ENCODE measurements around the gene NTNG1. TPM values are rescaled to one million over a fixed set of nuclear protein-coding genes. Genes with fewer than 3 reads are reported as not detected.

Gene NTNG1
- total and polyA plus RNA-seq, 2 of the 8 experiments (the other 6 are each of a cell fraction or from before 2014, with no cell fraction given) = 1.2 to 4.1 TPM

DNA sequence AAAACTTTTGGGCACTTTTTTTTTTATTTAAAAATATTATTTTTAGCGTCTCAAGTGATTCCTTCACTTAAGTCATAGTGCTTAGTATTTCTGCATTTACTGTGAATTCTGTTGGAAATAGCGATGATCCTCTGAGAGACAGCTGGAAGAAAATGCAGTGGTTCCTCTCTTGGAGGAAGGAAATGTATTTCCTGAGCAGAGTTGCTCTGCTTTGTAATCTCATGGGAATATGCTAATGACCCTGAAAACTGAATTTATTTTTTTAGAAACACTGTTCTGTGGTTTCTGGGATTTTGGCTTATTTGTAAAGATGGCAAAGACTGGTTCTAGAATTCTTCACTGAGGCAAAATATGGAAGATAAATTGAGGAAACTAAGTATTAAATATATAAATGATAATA lies 88.9 kb downstream of the NTNG1 start:
- WGBS, 2 experiments (ENCODE audit: extremely low coverage in 1 of 2, insufficient coverage in 1 of 2, insufficient read length in 1 of 2, insufficient replicate concordance in 2 of 2, low coverage in 1 of 2, low lambda C conversion rate in 2 of 2, missing lambda C conversion rate in 1 of 2) = 92% methylated on average over 2 of the region's 2 CpGs; no CpG with 5 or more reads in 1 of the 2 experiments
- Histone ChIP-seq H2BK5ac (ENCODE audit: low read depth, low read length) (no peak overlapping the region), H3K27ac (ENCODE audit: low read depth, low read length) (no peak overlapping the region), H2BK20ac (ENCODE audit: low read length) (no peak overlapping the region), H2BK120ac (replicated peaks; ENCODE audit: low read depth, low read length) (no peak overlapping the region), H3K18ac (ENCODE audit: extremely low read depth, low read length) (no peak overlapping the region), H4K8ac (ENCODE audit: extremely low read depth, insufficient read depth, low read length) (no peak overlapping the region), H3K4me3 (ENCODE audit: extremely low read depth in 1 of 4, insufficient read depth in 2 of 4, low read depth in 3 of 4, low read length in 4 of 4) (no peak overlapping the region), H3K4me1 (replicated peaks in 1 of 4; ENCODE audit: control insufficient read depth in 3 of 4, insufficient read depth in 4 of 4, low read length in 3 of 4) (peaks cover 3 to 10% (median 9%) of the 10 kb centered on the region in 4 experiments; a peak in 6 of 7 replicates), H3K56ac (replicated peaks; ENCODE audit: insufficient read length, low read depth, low read length) (no peak overlapping the region), H3K4me2 (ENCODE audit: insufficient read depth in 1 of 2, low read depth in 2 of 2, low read length in 2 of 2) (no peak overlapping the region), H4K91ac (replicated peaks; ENCODE audit: insufficient read length, low read length) (no peak overlapping the region), H3K79me1 (ENCODE audit: low read depth, low read length) (no peaks in the 10 kb centered on the region), H2AFZ (ENCODE audit: low read length) (no peak overlapping the region), H4K5ac (ENCODE audit: insufficient read length, low read depth, low read length) (no peak overlapping the region), H2AK5ac (ENCODE audit: low read depth, low read length) (no peak overlapping the region), H3K23ac (ENCODE audit: insufficient read length) (no peak overlapping the region), H3K9me3 (ENCODE audit: insufficient read depth in 2 of 2, low read depth in 1 of 2, low read length in 1 of 2) (no peaks in the 10 kb centered on the region), H2BK15ac (ENCODE audit: low read length) (no peak overlapping the region), H3K23me2 (ENCODE audit: low read depth, low read length) (no peaks in the 10 kb centered on the region), H2BK12ac (ENCODE audit: low read depth, low read length) (no peak overlapping the region), H3K4ac (replicated peaks; ENCODE audit: insufficient read length, low read depth, low read length) (no peak overlapping the region), H3K36me3 (ENCODE audit: control insufficient read depth in 2 of 4, insufficient read depth in 4 of 4, low read length in 3 of 4) (no peaks in the 10 kb centered on the region), H3K27me3 (replicated peaks in 1 of 4; ENCODE audit: control insufficient read depth in 3 of 4, extremely low read depth in 1 of 4, insufficient read depth in 3 of 4, low read length in 3 of 4) (no peaks in the 10 kb centered on the region), H3K14ac (ENCODE audit: insufficient read length) (no peak overlapping the region), H4K20me1 (replicated peaks in 1 of 2; ENCODE audit: control insufficient read depth in 1 of 2, insufficient read depth in 2 of 2, low read length in 2 of 2) (no peaks in the 10 kb centered on the region), H3K79me2 (ENCODE audit: control insufficient read depth in 1 of 2, insufficient read depth in 2 of 2, low read length in 2 of 2) (no peaks in the 10 kb centered on the region), H3K9ac (replicated peaks in 1 of 4; ENCODE audit: extremely low read depth in 1 of 4, low read depth in 3 of 4, low read length in 3 of 4) (no peak overlapping the region)
- ChIA-PET CTCF (ENCODE audit: partially characterized antibody) (interaction anchor here (1.0 to 1.8 kb wide), 4 partner anchors 8 to 300 kb away, joined by 3 to 4 read pairs (median 3); no protein-coding TSS in a partner anchor), POLR2A (ENCODE audit: partially characterized antibody) (no interaction called here)
- no peak for TF ChIP-seq BRCA1 (IDR thresholded peaks at IDR 0.05; ENCODE audit: low read depth, low read length)
- TF ChIP-seq JUND (IDR thresholded peaks at IDR 0.05; ENCODE audit: low read length) = no peak
- no peak for TF ChIP-seq SP1 (IDR thresholded peaks at IDR 0.05; ENCODE audit: low read depth, low read length)
- TF ChIP-seq, protein P1, sequence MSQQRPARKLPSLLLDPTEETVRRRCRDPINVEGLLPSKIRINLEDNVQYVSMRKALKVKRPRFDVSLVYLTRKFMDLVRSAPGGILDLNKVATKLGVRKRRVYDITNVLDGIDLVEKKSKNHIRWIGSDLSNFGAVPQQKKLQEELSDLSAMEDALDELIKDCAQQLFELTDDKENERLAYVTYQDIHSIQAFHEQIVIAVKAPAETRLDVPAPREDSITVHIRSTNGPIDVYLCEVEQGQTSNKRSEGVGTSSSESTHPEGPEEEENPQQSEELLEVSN (IDR thresholded peaks at IDR 0.05) = no peak
- TF ChIP-seq POLR2AphosphoS5 (IDR thresholded peaks at IDR 0.05; ENCODE audit: low read depth, low read length) = no peak
- TF ChIP-seq BCL11A (IDR thresholded peaks at IDR 0.05; ENCODE audit: low read depth in 2 of 2, low read length in 2 of 2) = no peak
- no peak for TF ChIP-seq CBX5 (IDR thresholded peaks at IDR 0.05; ENCODE audit: low read depth, low read length)
- TF ChIP-seq, protein P2, sequence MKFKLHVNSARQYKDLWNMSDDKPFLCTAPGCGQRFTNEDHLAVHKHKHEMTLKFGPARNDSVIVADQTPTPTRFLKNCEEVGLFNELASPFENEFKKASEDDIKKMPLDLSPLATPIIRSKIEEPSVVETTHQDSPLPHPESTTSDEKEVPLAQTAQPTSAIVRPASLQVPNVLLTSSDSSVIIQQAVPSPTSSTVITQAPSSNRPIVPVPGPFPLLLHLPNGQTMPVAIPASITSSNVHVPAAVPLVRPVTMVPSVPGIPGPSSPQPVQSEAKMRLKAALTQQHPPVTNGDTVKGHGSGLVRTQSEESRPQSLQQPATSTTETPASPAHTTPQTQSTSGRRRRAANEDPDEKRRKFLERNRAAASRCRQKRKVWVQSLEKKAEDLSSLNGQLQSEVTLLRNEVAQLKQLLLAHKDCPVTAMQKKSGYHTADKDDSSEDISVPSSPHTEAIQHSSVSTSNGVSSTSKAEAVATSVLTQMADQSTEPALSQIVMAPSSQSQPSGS (IDR thresholded peaks at IDR 0.05; ENCODE audit: low read length) = no peak
- TF ChIP-seq YY1 (IDR thresholded peaks at IDR 0.05; ENCODE audit: low read depth, low read length) = no peak
- no peak for TF ChIP-seq RFX5 (IDR thresholded peaks at IDR 0.05; ENCODE audit: borderline replicate concordance, low read depth, low read length)
- no peak for FAIRE-seq
- DNase-seq (ENCODE audit: low read depth in 1 of 2, low spot score in 2 of 2) = no peak
